ENCODE measurements around the gene KLHDC7B. TPM values are rescaled to one million over a fixed set of nuclear protein-coding genes. Genes with fewer than 3 reads are reported as not detected.

The KLHDC7B gene
- total RNA-seq, 1 donor from 2014 or later = not detected

GRCh38 chr22:50595189-50595588 is 49.5 kb downstream of the KLHDC7B start:
- DNase-seq (ENCODE audit: extremely low spot score, unreplicated experiment) = no peak
- peaks cover 4% of the 10 kb centered on the region for H3K36me3 Mint-ChIP-seq
- H3K27ac Mint-ChIP-seq = no peak overlapping the region
- peaks cover 4% of the 10 kb centered on the region for H3K4me1 Mint-ChIP-seq (ENCODE audit: unreplicated experiment)
- H3K4me3 Mint-ChIP-seq = no peak overlapping the region
- H3K27me3 Mint-ChIP-seq = peaks cover 4% of the 10 kb centered on the region
- H3K9me3 Mint-ChIP-seq = no peaks in the 10 kb centered on the region
- TF ChIP-seq CTCF (conservative IDR thresholded peaks at IDR 0.05) = no peak

- TF ChIP-seq CTCF (conservative IDR thresholded peaks at IDR 0.05) = no peak
- Mint-ChIP-seq H3K9me3 (no peaks in the 10 kb centered on the region), H3K27me3 (peaks cover 10% of the 10 kb centered on the region), H3K4me3 (no peak overlapping the region), H3K36me3 (peaks cover 4% of the 10 kb centered on the region), H3K27ac (no peak overlapping the region), H3K4me1 (ENCODE audit: unreplicated experiment) (peaks cover 10% of the 10 kb centered on the region)
- no peak for DNase-seq (ENCODE audit: extremely low spot score, unreplicated experiment)
These were observed 51.4 kb downstream of the KLHDC7B start for GRCh38 chr22:50597097-50597496.

GRCh38 chr22:50599816-50600455 is 54.2 kb downstream of the KLHDC7B start:
- Mint-ChIP-seq H3K4me1 (ENCODE audit: unreplicated experiment) (peaks cover 14% of the 10 kb centered on the region), H3K27ac (no peak overlapping the region), H3K27me3 (peaks cover 20% of the 10 kb centered on the region), H3K9me3 (no peaks in the 10 kb centered on the region), H3K36me3 (peaks cover 4% of the 10 kb centered on the region), H3K4me3 (peak overlapping the region; percentile 84)
- DNase-seq (ENCODE audit: extremely low spot score, unreplicated experiment) = no peak
- no peak for TF ChIP-seq CTCF (conservative IDR thresholded peaks at IDR 0.05)

GRCh38 chr22:50600538-50600937 is 54.8 kb downstream of the KLHDC7B start, which contains the start of gene MAPK8IP2:
MAPK8IP2 (plus strand) TSS chr22:50600793; CDS start chr22:50600819, 26 bp downstream.
- Mint-ChIP-seq H3K36me3 (peaks cover 4% of the 10 kb centered on the region), H3K4me3 (peak within 1 kb of the TSS; percentile 90), H3K9me3 (no peaks in the 10 kb centered on the region), H3K27me3 (peaks cover 20% of the 10 kb centered on the region), H3K27ac (peak within 1 kb of the TSS; percentile 19), H3K4me1 (ENCODE audit: unreplicated experiment) (peaks cover 14% of the 10 kb centered on the region)
- no peak for TF ChIP-seq CTCF (conservative IDR thresholded peaks at IDR 0.05)
- no peak for DNase-seq (ENCODE audit: extremely low spot score, unreplicated experiment)

Other genes with a start within 250 kb of the KLHDC7B start
- gene PLXNB2, start 238.3 kb upstream of the KLHDC7B start, total RNA-seq (ENCODE audit: low replicate concordance) = 352 and 500 TPM in 2 replicates
- gene DENND6B, start 218.9 kb upstream of the KLHDC7B start, total RNA-seq (ENCODE audit: low replicate concordance) = 22.1 and 25.6 TPM in 2 replicates
- gene PPP6R2, start 202.6 kb upstream of the KLHDC7B start, total RNA-seq (ENCODE audit: low replicate concordance) = 56.4 and 62.8 TPM in 2 replicates
- 119 and 133 TPM in 2 replicates for gene SBF1, start 70.9 kb upstream of the KLHDC7B start, total RNA-seq (ENCODE audit: low replicate concordance)
- gene ADM2, start 64.4 kb upstream of the KLHDC7B start, total RNA-seq (ENCODE audit: low replicate concordance) = 2.6 and 10.2 TPM in 2 replicates
- gene MIOX, start 59.0 kb upstream of the KLHDC7B start, total RNA-seq (ENCODE audit: low replicate concordance) = 1.2 TPM in 1 of 2 replicates, not detected in the other
- 65.5 and 74.0 TPM in 2 replicates for gene LMF2, start 38.2 kb upstream of the KLHDC7B start, total RNA-seq (ENCODE audit: low replicate concordance)
- 60.0 and 75.2 TPM in 2 replicates for gene NCAPH2, start 37.7 kb upstream of the KLHDC7B start, total RNA-seq (ENCODE audit: low replicate concordance)
- 2.0 and 6.1 TPM in 2 replicates for gene SCO2, start 20.3 kb upstream of the KLHDC7B start, total RNA-seq (ENCODE audit: low replicate concordance)
- 5.8 and 6.1 TPM in 2 replicates for gene TYMP, start 15.9 kb upstream of the KLHDC7B start, total RNA-seq (ENCODE audit: low replicate concordance)
- gene SYCE3, start 17.0 kb downstream of the KLHDC7B start, total RNA-seq (ENCODE audit: low replicate concordance) = not detected in 2 replicates
- 68.4 and 94.5 TPM in 2 replicates for gene CPT1B, start 32.5 kb downstream of the KLHDC7B start, total RNA-seq (ENCODE audit: low replicate concordance)
- gene CHKB, start 37.0 kb downstream of the KLHDC7B start, total RNA-seq (ENCODE audit: low replicate concordance) = 88.1 and 96.9 TPM in 2 replicates
- 13.0 and 16.5 TPM in 2 replicates for gene MAPK8IP2, start 54.9 kb downstream of the KLHDC7B start, total RNA-seq (ENCODE audit: low replicate concordance)
- 26.1 and 32.1 TPM in 2 replicates for gene ARSA, start 82.3 kb downstream of the KLHDC7B start, total RNA-seq (ENCODE audit: low replicate concordance)
- 6.8 and 13.1 TPM in 2 replicates for gene SHANK3, start 126.9 kb downstream of the KLHDC7B start, total RNA-seq (ENCODE audit: low replicate concordance)
- gene ACR, start 192.3 kb downstream of the KLHDC7B start, total RNA-seq (ENCODE audit: low replicate concordance) = 0.19 and 0.22 TPM in 2 replicates
- 54.4 and 60.4 TPM in 2 replicates for gene RABL2B, start 237.7 kb downstream of the KLHDC7B start, total RNA-seq (ENCODE audit: low replicate concordance)

All from type B pancreatic cell (in vitro differentiated cells).